ENCODE results near the gene CCDC78. TPM values are rescaled to one million over a fixed set of nuclear protein-coding genes. Genes with fewer than 3 reads are reported as not detected.

The CCDC78 gene
- polyA plus RNA-seq, 1 donor (not counting 4 experiments of a cell fraction or from before 2014, with no cell fraction given): 2.5 TPM

GRCh38 chr16:680625-680945 is 45.7 kb downstream of the CCDC78 start:
- H3K9me3 ChIP-seq (ENCODE audit: control insufficient read depth, low read depth, low read length): no peaks in the 10 kb centered on the region
- H4K20me1 ChIP-seq (ENCODE audit: control insufficient read depth, extremely low read depth, insufficient read depth, low read length): peaks cover 16% of the 10 kb centered on the region
- TF ChIP-seq EZH2 (IDR thresholded peaks at IDR 0.05; ENCODE audit: low read length) (no peak), CTCF (optimal IDR thresholded peaks at IDR 0.05 in 1 of 3, IDR thresholded peaks at IDR 0.05 in 1 of 3, conservative IDR thresholded peaks at IDR 0.05 in 1 of 3; ENCODE audit: extremely low read depth in 1 of 3, insufficient read depth in 2 of 3, low read length in 3 of 3) (no peak)
- H3K4me1 ChIP-seq (ENCODE audit: control insufficient read depth, extremely low read depth, insufficient read depth, low read length): peaks cover 47% of the 10 kb centered on the region
- no peak overlapping the region for H2AFZ ChIP-seq (ENCODE audit: control insufficient read depth, low read length)
- peaks cover 10 to 27% of the 10 kb centered on the region in 2 experiments for H3K36me3 ChIP-seq (ENCODE audit: control insufficient read depth in 2 of 2, extremely low read depth in 1 of 2, insufficient read depth in 2 of 2, low read length in 2 of 2)
- H3K9me1 ChIP-seq (ENCODE audit: control insufficient read depth, extremely low read depth, insufficient read depth, low read length): no peaks in the 10 kb centered on the region
- DNase-seq (ENCODE audit: low read depth, low spot score): no peak
- dilution Hi-C loops (cut with MboI; ENCODE audit: extremely low pct_ligation_motif_present, low sequenced_read_pairs): no loop called here
- peak overlapping the region; percentile 56 to 89 (median 88) for H3K4me3 ChIP-seq (ENCODE audit: control insufficient read depth in 2 of 3, extremely low read depth in 1 of 3, insufficient read depth in 2 of 3, low read depth in 1 of 3, low read length in 3 of 3)
- H3K9ac ChIP-seq (ENCODE audit: control insufficient read depth, extremely low read depth, insufficient read depth, low read length): peak overlapping the region; percentile 82
- peak overlapping the region; percentile 64 for H3K27ac ChIP-seq (ENCODE audit: control insufficient read depth, insufficient read depth, low read length)
- peaks cover 37% of the 10 kb centered on the region for H3K79me2 ChIP-seq (ENCODE audit: control insufficient read depth, insufficient read depth, low read length)
- no peak for FAIRE-seq
- H3K4me2 ChIP-seq (ENCODE audit: control insufficient read depth, extremely low read depth, insufficient read depth, low read depth, low read length): peak overlapping the region; percentile 86
- H3K27me3 ChIP-seq (ENCODE audit: control insufficient read depth, extremely low read depth, insufficient read depth, low read length): no peaks in the 10 kb centered on the region

GRCh38 chr16:679814-680624 is 46.2 kb downstream of the CCDC78 start, which contains the start of gene STUB1:
STUB1 (plus strand) TSS chr16:680410; CDS start chr16:680526, 116 bp downstream.
- FAIRE-seq (no peak), DNase-seq (ENCODE audit: low read depth, low spot score) (no peak)
- Histone ChIP-seq H3K9me3 (ENCODE audit: control insufficient read depth, low read depth, low read length) (no peaks in the 10 kb centered on the region), H3K4me2 (ENCODE audit: control insufficient read depth, extremely low read depth, insufficient read depth, low read depth, low read length) (peak within 1 kb of the TSS; percentile 86), H4K20me1 (ENCODE audit: control insufficient read depth, extremely low read depth, insufficient read depth, low read length) (peaks cover 16% of the 10 kb centered on the region), H3K9me1 (ENCODE audit: control insufficient read depth, extremely low read depth, insufficient read depth, low read length) (no peaks in the 10 kb centered on the region), H3K36me3 (ENCODE audit: control insufficient read depth in 2 of 2, extremely low read depth in 1 of 2, insufficient read depth in 2 of 2, low read length in 2 of 2) (peaks cover 10 to 21% of the 10 kb centered on the region in 2 experiments), H2AFZ (ENCODE audit: control insufficient read depth, low read length) (peak within 1 kb of the TSS; percentile 87), H3K27ac (ENCODE audit: control insufficient read depth, insufficient read depth, low read length) (peak within 1 kb of the TSS; percentile 64), H3K27me3 (ENCODE audit: control insufficient read depth, extremely low read depth, insufficient read depth, low read length) (no peaks in the 10 kb centered on the region), H3K4me3 (ENCODE audit: control insufficient read depth in 2 of 3, extremely low read depth in 1 of 3, insufficient read depth in 2 of 3, low read depth in 1 of 3, low read length in 3 of 3) (peak within 1 kb of the TSS; percentile 56 to 89 (median 88)), H3K79me2 (ENCODE audit: control insufficient read depth, insufficient read depth, low read length) (peaks cover 31% of the 10 kb centered on the region), H3K9ac (ENCODE audit: control insufficient read depth, extremely low read depth, insufficient read depth, low read length) (peak within 1 kb of the TSS; percentile 82), H3K4me1 (ENCODE audit: control insufficient read depth, extremely low read depth, insufficient read depth, low read length) (peaks cover 49% of the 10 kb centered on the region)
- dilution Hi-C loops (cut with MboI; ENCODE audit: extremely low pct_ligation_motif_present, low sequenced_read_pairs): no loop called here
- TF ChIP-seq CTCF (optimal IDR thresholded peaks at IDR 0.05 in 1 of 3, IDR thresholded peaks at IDR 0.05 in 1 of 3, conservative IDR thresholded peaks at IDR 0.05 in 1 of 3; ENCODE audit: extremely low read depth in 1 of 3, insufficient read depth in 2 of 3, low read length in 3 of 3) (no peak), EZH2 (IDR thresholded peaks at IDR 0.05; ENCODE audit: low read length) (no peak)
